Liver (tissue), 3 donors: Measurements from ENCODE around the gene U2AF2.

Experiments
- EGR1 ChIP-seq, 2 donors: IDR thresholded peaks; 2 replicates each; pipeline ENCODE4 v1.6.1; 2016 to 2018; ENCODE audit warnings: antibody characterized with exemption in 2 of 2, low read depth in 2 of 2
- RXRA ChIP-seq, 2 donors: IDR thresholded peaks; 2 replicates each; pipeline ENCODE4 v1.6.1; 2017 to 2018; ENCODE audit warnings: antibody characterized with exemption in 2 of 2, mild to moderate bottlenecking in 1 of 2
- SP1 ChIP-seq: IDR thresholded peaks from 2 replicates; pipeline ENCODE4 v1.6.1; 2018; ENCODE audit warnings: antibody characterized with exemption, mild to moderate bottlenecking
- TAF1 ChIP-seq: conservative IDR thresholded peaks from 2 replicates; pipeline ENCODE4 v1.6.1; 2016; ENCODE audit warnings: antibody characterized with exemption, mild to moderate bottlenecking
- YY1 ChIP-seq: IDR thresholded peaks from 2 replicates; pipeline ENCODE4 v1.6.1; 2016; ENCODE audit warnings: antibody characterized with exemption, mild to moderate bottlenecking
- TF ChIP-seq, protein P1 (sequence below): fragments of 150-350 bp; IDR thresholded peaks from 2 replicates; pipeline ENCODE4 v1.5.1; 2017; ENCODE audit warnings: improper control_type of control experiment, low read depth, low read length; ENCODE audit not compliant: missing input control
- donor health status: healthy.
- donor health status: healthy.

DNA sequence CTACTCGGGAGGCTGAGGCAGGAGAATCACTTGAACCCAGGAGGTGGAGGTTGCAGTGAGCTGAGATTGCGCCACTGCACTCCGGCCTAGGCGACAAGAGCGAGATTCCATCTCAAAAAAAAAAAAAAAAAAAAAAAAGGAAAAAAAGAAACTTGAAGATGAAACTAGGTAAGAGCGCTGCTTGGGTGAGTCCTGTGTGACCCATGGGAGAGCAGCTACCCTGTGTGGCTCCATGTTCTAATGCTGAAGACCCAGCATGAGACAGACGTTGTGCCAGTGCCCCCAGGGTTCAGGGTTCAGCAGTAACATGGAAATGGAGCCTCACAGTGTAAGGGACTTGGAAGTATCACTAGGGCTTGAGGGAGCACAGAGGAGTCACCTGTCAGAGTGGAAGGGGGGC is 36.4 kb upstream of the U2AF2 start:
- TF ChIP-seq, protein P1, sequence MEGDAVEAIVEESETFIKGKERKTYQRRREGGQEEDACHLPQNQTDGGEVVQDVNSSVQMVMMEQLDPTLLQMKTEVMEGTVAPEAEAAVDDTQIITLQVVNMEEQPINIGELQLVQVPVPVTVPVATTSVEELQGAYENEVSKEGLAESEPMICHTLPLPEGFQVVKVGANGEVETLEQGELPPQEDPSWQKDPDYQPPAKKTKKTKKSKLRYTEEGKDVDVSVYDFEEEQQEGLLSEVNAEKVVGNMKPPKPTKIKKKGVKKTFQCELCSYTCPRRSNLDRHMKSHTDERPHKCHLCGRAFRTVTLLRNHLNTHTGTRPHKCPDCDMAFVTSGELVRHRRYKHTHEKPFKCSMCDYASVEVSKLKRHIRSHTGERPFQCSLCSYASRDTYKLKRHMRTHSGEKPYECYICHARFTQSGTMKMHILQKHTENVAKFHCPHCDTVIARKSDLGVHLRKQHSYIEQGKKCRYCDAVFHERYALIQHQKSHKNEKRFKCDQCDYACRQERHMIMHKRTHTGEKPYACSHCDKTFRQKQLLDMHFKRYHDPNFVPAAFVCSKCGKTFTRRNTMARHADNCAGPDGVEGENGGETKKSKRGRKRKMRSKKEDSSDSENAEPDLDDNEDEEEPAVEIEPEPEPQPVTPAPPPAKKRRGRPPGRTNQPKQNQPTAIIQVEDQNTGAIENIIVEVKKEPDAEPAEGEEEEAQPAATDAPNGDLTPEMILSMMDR, result no peak
- TF ChIP-seq SP1 (no peak), EGR1 (IDR thresholded peaks at IDR 0.05; ENCODE audit: low read depth in 2 of 2) (no peak), RXRA (IDR thresholded peaks at IDR 0.05) (no peak), TAF1 (no peak), YY1 (no peak)
